Nephron progenitor cell (in vitro differentiated cells): ENCODE data around the gene LAMTOR1.
A peak's percentile ranks its signal among the peaks of the same experiment; 100 is the strongest.
"Not testable (repeated sequence)": the region's sequence is repeated elsewhere in the genome, so short reads cannot be mapped to it uniquely, and the experiment has no call there.

Experiments
- DNase-seq: peaks from one replicate; pipeline ENCODE4 v3.0.0; 2021
- H3K27ac Mint-ChIP-seq: 2 replicates; pipeline ENCODE4 v1.8.0; 2021; ENCODE audit warnings: mild to moderate bottlenecking, moderate library complexity, mixed read lengths
- H3K27me3 Mint-ChIP-seq: 2 replicates; pipeline ENCODE4 v1.8.0; 2021; ENCODE audit warnings: mild to moderate bottlenecking, low read depth, mixed read lengths; ENCODE audit not compliant: poor library complexity
- H3K36me3 Mint-ChIP-seq: 2 replicates; pipeline ENCODE4 v1.8.0; 2021; ENCODE audit warnings: low read depth, mixed read lengths
- H3K4me1 Mint-ChIP-seq: 2 replicates; pipeline ENCODE4 v1.8.0; 2021; ENCODE audit warnings: mixed read lengths
- H3K4me3 Mint-ChIP-seq: 2 replicates; pipeline ENCODE4 v1.8.0; 2021; ENCODE audit warnings: mild to moderate bottlenecking, moderate library complexity, mixed read lengths
- H3K9me3 Mint-ChIP-seq: 2 replicates; pipeline ENCODE4 v1.8.0; 2021; ENCODE audit warnings: mild to moderate bottlenecking, moderate library complexity, mixed read lengths
- CTCF ChIP-seq: fragments of 200-600 bp; sonication (generic); IDR thresholded peaks from 2 replicates; pipeline ENCODE4 v1.5.0; 2021; ENCODE audit warnings: antibody characterized with exemption

LAMTOR1 gene

GRCh38 chr11:72102946-72103753 lies at the start of gene LAMTOR1:
LAMTOR1 (minus strand) TSS chr11:72103297; CDS start chr11:72103224, 73 bp downstream.
- peaks cover 23% of the 10 kb centered on the region for H3K36me3 Mint-ChIP-seq
- H3K27ac Mint-ChIP-seq: peak within 1 kb of the TSS; percentile 96
- DNase-seq: peak; percentile 96
- H3K4me3 Mint-ChIP-seq: peak within 1 kb of the TSS; percentile 93
- H3K9me3 Mint-ChIP-seq: peaks cover 3% of the 10 kb centered on the region
- peak; percentile 38 for TF ChIP-seq CTCF
- peaks cover 44% of the 10 kb centered on the region for H3K4me1 Mint-ChIP-seq
- H3K27me3 Mint-ChIP-seq: peaks cover 3% of the 10 kb centered on the region

GRCh38 chr11:72150882-72151281 lies 47.8 kb upstream of the LAMTOR1 start:
- no peak overlapping the region for H3K4me3 Mint-ChIP-seq
- no peaks in the 10 kb centered on the region for H3K36me3 Mint-ChIP-seq
- peaks cover 14% of the 10 kb centered on the region for H3K9me3 Mint-ChIP-seq
- no peaks in the 10 kb centered on the region for H3K4me1 Mint-ChIP-seq
- no peak for TF ChIP-seq CTCF
- H3K27me3 Mint-ChIP-seq: peaks cover 13% of the 10 kb centered on the region
- DNase-seq: no peak
- no peak overlapping the region for H3K27ac Mint-ChIP-seq

- Mint-ChIP-seq H3K36me3 (no peaks in the 10 kb centered on the region), H3K4me1 (no peaks in the 10 kb centered on the region), H3K27ac (no peak overlapping the region), H3K9me3 (peaks cover 7% of the 10 kb centered on the region), H3K4me3 (no peak overlapping the region), H3K27me3 (peaks cover 15% of the 10 kb centered on the region)
- no peak for DNase-seq
- no peak for TF ChIP-seq CTCF
Observed at GRCh38 chr11:72146625-72147024, 43.5 kb upstream of the LAMTOR1 start.

GRCh38 chr11:72144807-72145565 lies 41.9 kb upstream of the LAMTOR1 start:
- DNase-seq: no peak
- H3K27ac Mint-ChIP-seq: no peak overlapping the region
- peaks cover 12% of the 10 kb centered on the region for H3K27me3 Mint-ChIP-seq
- no peaks in the 10 kb centered on the region for H3K9me3 Mint-ChIP-seq
- H3K4me1 Mint-ChIP-seq: no peaks in the 10 kb centered on the region
- H3K36me3 Mint-ChIP-seq: no peaks in the 10 kb centered on the region
- no peak for TF ChIP-seq CTCF
- no peak overlapping the region for H3K4me3 Mint-ChIP-seq

- H3K36me3 Mint-ChIP-seq, H3K27ac Mint-ChIP-seq, H3K4me1 Mint-ChIP-seq, DNase-seq, H3K4me3 Mint-ChIP-seq, H3K9me3 Mint-ChIP-seq: not testable (repeated sequence)
- peaks cover 12% of the 10 kb centered on the region for H3K27me3 Mint-ChIP-seq
Observed at GRCh38 chr11:72142543-72142942, 39.4 kb upstream of the LAMTOR1 start.

GRCh38 chr11:72142086-72142485 lies 39.0 kb upstream of the LAMTOR1 start:
- H3K36me3 Mint-ChIP-seq, H3K4me3 Mint-ChIP-seq, DNase-seq, H3K9me3 Mint-ChIP-seq, H3K27ac Mint-ChIP-seq, H3K4me1 Mint-ChIP-seq: not testable (repeated sequence)
- peaks cover 13% of the 10 kb centered on the region for H3K27me3 Mint-ChIP-seq
